H1 (cell line): ENCODE results near the gene ABHD2. TPM values are rescaled to one million over a fixed set of nuclear protein-coding genes. Genes with fewer than 3 reads are reported as not detected.

Source experiments
- CBX5 ChIP-seq: fragments of 300-800, 300-1000 bp; sonication (generic); IDR thresholded peaks from 2 replicates; pipeline ENCODE4 v1.7.1; 2016; ENCODE audit warnings: antibody characterized with exemption, low read length, low read depth
- HDAC6 ChIP-seq: IDR thresholded peaks from one replicate; pipeline ENCODE4 v1.7.1; 2012; ENCODE audit warnings: low read depth, mild to moderate bottlenecking, inconsistent platforms, low read length, moderate library complexity
- NANOG ChIP-seq: IDR thresholded peaks from 2 replicates; pipeline ENCODE4 v1.6.1; 2011; ENCODE audit warnings: low read length, low read depth, mild to moderate bottlenecking, inconsistent platforms; ENCODE audit not compliant: insufficient read depth, poor library complexity, severe bottlenecking
- POU5F1 ChIP-seq: IDR thresholded peaks from 2 replicates; pipeline ENCODE4 v1.6.1; 2011; ENCODE audit warnings: low read depth, mild to moderate bottlenecking, low read length, moderate library complexity
- RXRA ChIP-seq: IDR thresholded peaks from 2 replicates; pipeline ENCODE4 v1.6.1; 2011; ENCODE audit warnings: low read depth, mild to moderate bottlenecking, low read length, moderate library complexity; ENCODE audit not compliant: insufficient read depth
- TCF12 ChIP-seq: IDR thresholded peaks from 2 replicates; pipeline ENCODE4 v1.6.1; 2011; ENCODE audit warnings: low read depth, mild to moderate bottlenecking, low read length
- polyA plus RNA-seq, 7 experiments: library from polyadenylated mRNA; depleted of rRNA in 3 of 7; stranded (reverse) in 5 of 7; unstranded in 2 of 7; fragments of >200 nt in 5 of 7; fragments of 200-250 nt in 2 of 7; gene quantifications; 1 replicate in 5 of 7; 2 replicates in 1 of 7; 4 replicates in 1 of 7; pipeline versions ENCODE4 v1.2.1 to v1.2.3, GENCODE V29; 2011 to 2013; ENCODE audit warnings: missing spikeins in 2 of 7, mixed read lengths in 2 of 7
- total RNA-seq: library from RNA; stranded (reverse); fragmentation: NEBNext Ultra II Directional; extraction: Animal tissue kit (Norgen Biotek cat#: 25700); gene quantifications from 2 replicates; pipeline ENCODE4 v1.2.1, GENCODE V29; 2021
- TF ChIP-seq, protein P1 (sequence below): IDR thresholded peaks from 2 replicates; pipeline ENCODE4 v1.6.1; 2012; ENCODE audit warnings: inconsistent platforms
- TF ChIP-seq, protein P2 (sequence below): fragments of 300-600 bp; sonication (generic); IDR thresholded peaks from 2 replicates; pipeline ENCODE4 v1.7.1; 2012; ENCODE audit warnings: low read length, moderate library complexity, mild to moderate bottlenecking, inconsistent platforms; ENCODE audit not compliant: insufficient replicate concordance

The ABHD2 gene
- total and polyA plus RNA-seq, 2 of the 8 experiments (the other 6 are each of a cell fraction or from before 2014, with no cell fraction given) = 9.1 to 23.7 TPM

DNA sequence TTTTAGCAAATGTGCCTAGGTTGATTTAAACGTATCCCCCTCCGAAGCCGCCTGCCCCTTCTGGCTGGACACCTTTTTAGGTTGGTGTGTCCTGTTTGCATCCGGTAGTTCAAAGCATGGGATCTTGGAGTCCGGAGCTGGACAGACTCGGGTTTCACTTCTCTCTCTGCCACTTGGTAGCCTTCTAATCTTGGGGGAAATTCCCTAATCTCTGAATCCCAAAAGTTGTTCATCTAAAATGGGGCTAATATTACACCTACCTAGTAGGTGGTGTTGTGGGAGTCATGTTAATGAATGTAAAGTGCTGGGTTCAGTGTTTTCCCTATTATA lies 156.3 kb downstream of the ABHD2 start (continued):
- TF ChIP-seq NANOG = no peak
- TF ChIP-seq, protein P1, sequence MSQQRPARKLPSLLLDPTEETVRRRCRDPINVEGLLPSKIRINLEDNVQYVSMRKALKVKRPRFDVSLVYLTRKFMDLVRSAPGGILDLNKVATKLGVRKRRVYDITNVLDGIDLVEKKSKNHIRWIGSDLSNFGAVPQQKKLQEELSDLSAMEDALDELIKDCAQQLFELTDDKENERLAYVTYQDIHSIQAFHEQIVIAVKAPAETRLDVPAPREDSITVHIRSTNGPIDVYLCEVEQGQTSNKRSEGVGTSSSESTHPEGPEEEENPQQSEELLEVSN = no peak
- TF ChIP-seq, protein P2, sequence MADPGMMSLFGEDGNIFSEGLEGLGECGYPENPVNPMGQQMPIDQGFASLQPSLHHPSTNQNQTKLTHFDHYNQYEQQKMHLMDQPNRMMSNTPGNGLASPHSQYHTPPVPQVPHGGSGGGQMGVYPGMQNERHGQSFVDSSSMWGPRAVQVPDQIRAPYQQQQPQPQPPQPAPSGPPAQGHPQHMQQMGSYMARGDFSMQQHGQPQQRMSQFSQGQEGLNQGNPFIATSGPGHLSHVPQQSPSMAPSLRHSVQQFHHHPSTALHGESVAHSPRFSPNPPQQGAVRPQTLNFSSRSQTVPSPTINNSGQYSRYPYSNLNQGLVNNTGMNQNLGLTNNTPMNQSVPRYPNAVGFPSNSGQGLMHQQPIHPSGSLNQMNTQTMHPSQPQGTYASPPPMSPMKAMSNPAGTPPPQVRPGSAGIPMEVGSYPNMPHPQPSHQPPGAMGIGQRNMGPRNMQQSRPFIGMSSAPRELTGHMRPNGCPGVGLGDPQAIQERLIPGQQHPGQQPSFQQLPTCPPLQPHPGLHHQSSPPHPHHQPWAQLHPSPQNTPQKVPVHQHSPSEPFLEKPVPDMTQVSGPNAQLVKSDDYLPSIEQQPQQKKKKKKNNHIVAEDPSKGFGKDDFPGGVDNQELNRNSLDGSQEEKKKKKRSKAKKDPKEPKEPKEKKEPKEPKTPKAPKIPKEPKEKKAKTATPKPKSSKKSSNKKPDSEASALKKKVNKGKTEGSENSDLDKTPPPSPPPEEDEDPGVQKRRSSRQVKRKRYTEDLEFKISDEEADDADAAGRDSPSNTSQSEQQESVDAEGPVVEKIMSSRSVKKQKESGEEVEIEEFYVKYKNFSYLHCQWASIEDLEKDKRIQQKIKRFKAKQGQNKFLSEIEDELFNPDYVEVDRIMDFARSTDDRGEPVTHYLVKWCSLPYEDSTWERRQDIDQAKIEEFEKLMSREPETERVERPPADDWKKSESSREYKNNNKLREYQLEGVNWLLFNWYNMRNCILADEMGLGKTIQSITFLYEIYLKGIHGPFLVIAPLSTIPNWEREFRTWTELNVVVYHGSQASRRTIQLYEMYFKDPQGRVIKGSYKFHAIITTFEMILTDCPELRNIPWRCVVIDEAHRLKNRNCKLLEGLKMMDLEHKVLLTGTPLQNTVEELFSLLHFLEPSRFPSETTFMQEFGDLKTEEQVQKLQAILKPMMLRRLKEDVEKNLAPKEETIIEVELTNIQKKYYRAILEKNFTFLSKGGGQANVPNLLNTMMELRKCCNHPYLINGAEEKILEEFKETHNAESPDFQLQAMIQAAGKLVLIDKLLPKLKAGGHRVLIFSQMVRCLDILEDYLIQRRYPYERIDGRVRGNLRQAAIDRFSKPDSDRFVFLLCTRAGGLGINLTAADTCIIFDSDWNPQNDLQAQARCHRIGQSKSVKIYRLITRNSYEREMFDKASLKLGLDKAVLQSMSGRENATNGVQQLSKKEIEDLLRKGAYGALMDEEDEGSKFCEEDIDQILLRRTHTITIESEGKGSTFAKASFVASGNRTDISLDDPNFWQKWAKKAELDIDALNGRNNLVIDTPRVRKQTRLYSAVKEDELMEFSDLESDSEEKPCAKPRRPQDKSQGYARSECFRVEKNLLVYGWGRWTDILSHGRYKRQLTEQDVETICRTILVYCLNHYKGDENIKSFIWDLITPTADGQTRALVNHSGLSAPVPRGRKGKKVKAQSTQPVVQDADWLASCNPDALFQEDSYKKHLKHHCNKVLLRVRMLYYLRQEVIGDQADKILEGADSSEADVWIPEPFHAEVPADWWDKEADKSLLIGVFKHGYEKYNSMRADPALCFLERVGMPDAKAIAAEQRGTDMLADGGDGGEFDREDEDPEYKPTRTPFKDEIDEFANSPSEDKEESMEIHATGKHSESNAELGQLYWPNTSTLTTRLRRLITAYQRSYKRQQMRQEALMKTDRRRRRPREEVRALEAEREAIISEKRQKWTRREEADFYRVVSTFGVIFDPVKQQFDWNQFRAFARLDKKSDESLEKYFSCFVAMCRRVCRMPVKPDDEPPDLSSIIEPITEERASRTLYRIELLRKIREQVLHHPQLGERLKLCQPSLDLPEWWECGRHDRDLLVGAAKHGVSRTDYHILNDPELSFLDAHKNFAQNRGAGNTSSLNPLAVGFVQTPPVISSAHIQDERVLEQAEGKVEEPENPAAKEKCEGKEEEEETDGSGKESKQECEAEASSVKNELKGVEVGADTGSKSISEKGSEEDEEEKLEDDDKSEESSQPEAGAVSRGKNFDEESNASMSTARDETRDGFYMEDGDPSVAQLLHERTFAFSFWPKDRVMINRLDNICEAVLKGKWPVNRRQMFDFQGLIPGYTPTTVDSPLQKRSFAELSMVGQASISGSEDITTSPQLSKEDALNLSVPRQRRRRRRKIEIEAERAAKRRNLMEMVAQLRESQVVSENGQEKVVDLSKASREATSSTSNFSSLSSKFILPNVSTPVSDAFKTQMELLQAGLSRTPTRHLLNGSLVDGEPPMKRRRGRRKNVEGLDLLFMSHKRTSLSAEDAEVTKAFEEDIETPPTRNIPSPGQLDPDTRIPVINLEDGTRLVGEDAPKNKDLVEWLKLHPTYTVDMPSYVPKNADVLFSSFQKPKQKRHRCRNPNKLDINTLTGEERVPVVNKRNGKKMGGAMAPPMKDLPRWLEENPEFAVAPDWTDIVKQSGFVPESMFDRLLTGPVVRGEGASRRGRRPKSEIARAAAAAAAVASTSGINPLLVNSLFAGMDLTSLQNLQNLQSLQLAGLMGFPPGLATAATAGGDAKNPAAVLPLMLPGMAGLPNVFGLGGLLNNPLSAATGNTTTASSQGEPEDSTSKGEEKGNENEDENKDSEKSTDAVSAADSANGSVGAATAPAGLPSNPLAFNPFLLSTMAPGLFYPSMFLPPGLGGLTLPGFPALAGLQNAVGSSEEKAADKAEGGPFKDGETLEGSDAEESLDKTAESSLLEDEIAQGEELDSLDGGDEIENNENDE = no peak
- no peak for TF ChIP-seq RXRA
- no peak for TF ChIP-seq HDAC6
- no peak for TF ChIP-seq POU5F1
- TF ChIP-seq TCF12 = no peak
- no peak for TF ChIP-seq CBX5
